Measurements from ENCODE around the gene SLC43A3. TPM values are rescaled to one million over a fixed set of nuclear protein-coding genes. Genes with fewer than 3 reads are reported as not detected.
"Not testable (repeated sequence)": the region's sequence is repeated elsewhere in the genome, so short reads cannot be mapped to it uniquely, and the experiment has no call there.

Gene SLC43A3
- total RNA-seq, 1 donor from 2014 or later = 49.4 TPM

- no peak for DNase-seq
Observed at GRCh38 chr11:57459164-57460021, 32.5 kb upstream of the SLC43A3 start.

GRCh38 chr11:57458410-57459163, 31.7 kb upstream of the SLC43A3 start:
- DNase-seq = peak; percentile 51

- no peak for DNase-seq
Observed at GRCh38 chr11:57458060-57458409, 31.1 kb upstream of the SLC43A3 start.

- DNase-seq = no peak
Observed at GRCh38 chr11:57457643-57458023, 30.7 kb upstream of the SLC43A3 start.

- DNase-seq = peak; percentile 90
Observed at GRCh38 chr11:57456960-57457642, 30.2 kb upstream of the SLC43A3 start.

- no peak for DNase-seq
Observed at GRCh38 chr11:57453543-57454177, 26.7 kb upstream of the SLC43A3 start.

- DNase-seq = no peak
Observed at GRCh38 chr11:57446055-57446454, 19.1 kb upstream of the SLC43A3 start.

GRCh38 chr11:57445122-57445394, 18.1 kb upstream of the SLC43A3 start:
- DNase-seq = not testable (repeated sequence)

GRCh38 chr11:57444362-57445121, 17.6 kb upstream of the SLC43A3 start:
- DNase-seq = no peak

- DNase-seq = no peak
Observed at GRCh38 chr11:57440744-57441414, 14.0 kb upstream of the SLC43A3 start.

GRCh38 chr11:57439786-57440185, 12.9 kb upstream of the SLC43A3 start:
- no peak for DNase-seq

GRCh38 chr11:57438345-57439285, 11.7 kb upstream of the SLC43A3 start:
- DNase-seq = no peak

- DNase-seq = no peak
Observed at GRCh38 chr11:57436031-57436430, 9.1 kb upstream of the SLC43A3 start.

GRCh38 chr11:57434640-57435546, 8.0 kb upstream of the SLC43A3 start:
- DNase-seq = no peak

- DNase-seq = no peak
Observed at GRCh38 chr11:57432714-57433163, 5.8 kb upstream of the SLC43A3 start.

GRCh38 chr11:57432149-57432561, 5.2 kb upstream of the SLC43A3 start:
- DNase-seq = no peak

- DNase-seq = no peak
Observed at GRCh38 chr11:57430952-57431351, 4.0 kb upstream of the SLC43A3 start.

- DNase-seq = no peak
Observed at GRCh38 chr11:57429946-57430345, 3.0 kb upstream of the SLC43A3 start.

GRCh38 chr11:57428643-57429042, 1.7 kb upstream of the SLC43A3 start:
- no peak for DNase-seq
